HG03039 (cell line): ENCODE data around the gene SMARCC2.

Experiments used
- ATAC-seq: cut with Tn5 transposase; IDR thresholded peaks from one replicate; pipeline ENCODE4 v1.9.1; 2021; ENCODE audit warnings: mild to moderate bottlenecking, moderate library complexity; ENCODE audit not compliant: unreplicated experiment

The SMARCC2 gene

GRCh38 chr12:56152756-56153677 is 36.3 kb downstream of the SMARCC2 start:
- no peak for ATAC-seq

GRCh38 chr12:56152132-56152755 is 37.0 kb downstream of the SMARCC2 start, which contains the start of gene MYL6B:
Gene MYL6B (plus strand): TSS chr12:56152587. CDS start chr12:56153919, 1,332 bp downstream.
- ATAC-seq, result peak; percentile 89

- no peak for ATAC-seq
Observed at GRCh38 chr12:56151672-56152131, 37.6 kb downstream of the SMARCC2 start.

GRCh38 chr12:56150563-56150962 is 38.7 kb downstream of the SMARCC2 start:
- ATAC-seq, result no peak

GRCh38 chr12:56146492-56147460 is 42.5 kb downstream of the SMARCC2 start:
- no peak for ATAC-seq

GRCh38 chr12:56145217-56145616 is 44.1 kb downstream of the SMARCC2 start:
- no peak for ATAC-seq

- no peak for ATAC-seq
Observed at GRCh38 chr12:56143870-56144269, 45.4 kb downstream of the SMARCC2 start.

- no peak for ATAC-seq
Observed at GRCh38 chr12:56143217-56143616, 46.1 kb downstream of the SMARCC2 start.

GRCh38 chr12:56141946-56142784 is 47.1 kb downstream of the SMARCC2 start:
- no peak for ATAC-seq

GRCh38 chr12:56137853-56138571 is 51.3 kb downstream of the SMARCC2 start:
- ATAC-seq, result no peak

- ATAC-seq, result no peak
Observed at GRCh38 chr12:56134897-56135296, 54.4 kb downstream of the SMARCC2 start.

- ATAC-seq, result no peak
Observed at GRCh38 chr12:56130876-56131275, 58.4 kb downstream of the SMARCC2 start.

GRCh38 chr12:56129942-56130495 is 59.3 kb downstream of the SMARCC2 start:
- ATAC-seq, result no peak

GRCh38 chr12:56129206-56129941 is 59.9 kb downstream of the SMARCC2 start:
- ATAC-seq, result peak; percentile 24

- no peak for ATAC-seq
Observed at GRCh38 chr12:56128670-56129205, 60.5 kb downstream of the SMARCC2 start.

- peak; percentile 80 for ATAC-seq
Observed at GRCh38 chr12:56127888-56128669, 61.2 kb downstream of the SMARCC2 start, which contains the start of gene ESYT1. Gene ESYT1 (plus strand): TSS chr12:56128267. CDS start chr12:56128320, 53 bp downstream.

- ATAC-seq, result no peak
Observed at GRCh38 chr12:56127485-56127887, 61.8 kb downstream of the SMARCC2 start.
